Measurements from ENCODE around the gene FIP1L1. TPM values are rescaled to one million over a fixed set of nuclear protein-coding genes. Genes with fewer than 3 reads are reported as not detected.

FIP1L1 gene
- total RNA-seq, 1 donor from 2014 or later = 57.8 TPM

GRCh38 chr4:53508446-53508845 lies 131.0 kb downstream of the FIP1L1 start:
- no peak for DNase-seq (ENCODE audit: extremely low spot score, unreplicated experiment)
- Mint-ChIP-seq H3K27me3 (ENCODE audit: unreplicated experiment) (no peaks in the 10 kb centered on the region), H3K9me3 (ENCODE audit: unreplicated experiment) (peaks cover 3% of the 10 kb centered on the region), H3K4me3 (ENCODE audit: unreplicated experiment) (no peak overlapping the region), H3K4me1 (ENCODE audit: unreplicated experiment) (peaks cover 19% of the 10 kb centered on the region), H3K27ac (ENCODE audit: unreplicated experiment) (peak overlapping the region; percentile 82), H3K36me3 (ENCODE audit: unreplicated experiment) (no peaks in the 10 kb centered on the region)
- no peak for TF ChIP-seq CTCF (IDR thresholded peaks at IDR 0.05)

GRCh38 chr4:53510321-53510720 lies 132.9 kb downstream of the FIP1L1 start:
- Mint-ChIP-seq H3K9me3 (ENCODE audit: unreplicated experiment) (peaks cover 5% of the 10 kb centered on the region), H3K36me3 (ENCODE audit: unreplicated experiment) (no peaks in the 10 kb centered on the region), H3K4me3 (ENCODE audit: unreplicated experiment) (no peak overlapping the region), H3K27me3 (ENCODE audit: unreplicated experiment) (no peaks in the 10 kb centered on the region), H3K27ac (ENCODE audit: unreplicated experiment) (no peak overlapping the region), H3K4me1 (ENCODE audit: unreplicated experiment) (peaks cover 19% of the 10 kb centered on the region)
- TF ChIP-seq CTCF (IDR thresholded peaks at IDR 0.05) = no peak
- DNase-seq (ENCODE audit: extremely low spot score, unreplicated experiment) = no peak

Other genes starting within 250 kb of the FIP1L1 start
- 10.3 and 14.0 TPM in 2 replicates for gene SCFD2, start 11.6 kb upstream of the FIP1L1 start, total RNA-seq
- 0.24 and 0.44 TPM in 2 replicates for gene LNX1, start 213.8 kb downstream of the FIP1L1 start, total RNA-seq

All from osteocyte (in vitro differentiated cells).